Common myeloid progenitor, CD34-positive (primary cell): ENCODE results near the gene SMAD1.

Source experiments
- CTCF ChIA-PET: fragments of 350-600 bp; sonication (Branson Sonifier 250); formaldehyde crosslinking; loops from one replicate; lab custom pipeline; 2021; ENCODE audit warnings: antibody characterized with exemption; lab: Charles Lee
- POLR2A ChIA-PET: fragments of 350-600 bp; sonication (Branson Sonifier 250); formaldehyde crosslinking; loops from one replicate; lab custom pipeline; 2021; ENCODE audit warnings: antibody characterized with exemption; lab: Charles Lee
- DNase-seq, 3 donors: peaks; one replicate each; pipeline versions ENCODE4 v3.0.0 to v3.0.0-alpha.2; 2013
- H3K27ac ChIP-seq, 2 experiments: 1 replicate in 1 of 2; 2 replicates in 1 of 2; pipeline ENCODE4 v1.7.0; 2013; ENCODE audit warnings: inconsistent platforms in 2 of 2, low read length in 2 of 2, mild to moderate bottlenecking in 2 of 2, low read depth in 1 of 2, moderate library complexity in 1 of 2; ENCODE audit not compliant: severe bottlenecking in 2 of 2, insufficient read depth in 1 of 2, poor library complexity in 1 of 2
- H3K27me3 ChIP-seq, 5 experiments: replicated peaks in 2 of 5; 1 replicate in 3 of 5; 2 replicates in 2 of 5; pipeline versions ENCODE4 v1.6.1 to v1.7.0; 2013; ENCODE audit warnings: low read length in 4 of 5, mild to moderate bottlenecking in 2 of 5, moderate library complexity in 2 of 5, inconsistent platforms in 1 of 5; ENCODE audit not compliant: insufficient read depth in 5 of 5, control insufficient read depth in 4 of 5
- H3K36me3 ChIP-seq, 4 experiments: 1 replicate in 2 of 4; 2 replicates in 2 of 4; pipeline versions ENCODE4 v1.6.1 to v1.7.0; 2013; ENCODE audit warnings: low read length in 3 of 4, control low read depth in 1 of 4, mild to moderate bottlenecking in 1 of 4; ENCODE audit not compliant: control insufficient read depth in 4 of 4, insufficient read depth in 4 of 4
- H3K4me1 ChIP-seq, 4 experiments: 1 replicate in 3 of 4; 2 replicates in 1 of 4; pipeline versions ENCODE4 v1.6.1 to v1.7.1; 2013; ENCODE audit warnings: low read length in 3 of 4, mild to moderate bottlenecking in 3 of 4, control low read depth in 1 of 4, inconsistent platforms in 1 of 4, moderate library complexity in 1 of 4; ENCODE audit not compliant: control insufficient read depth in 4 of 4, insufficient read depth in 4 of 4; ENCODE audit errors: control extremely low read depth in 1 of 4
- H3K4me3 ChIP-seq, 7 experiments: 1 replicate in 4 of 7; 2 replicates in 3 of 7; pipeline versions ENCODE4 v1.5.1 to v1.7.0; 2013; ENCODE audit warnings: mild to moderate bottlenecking in 7 of 7, low read length in 6 of 7, moderate library complexity in 6 of 7, inconsistent platforms in 2 of 7, low read depth in 2 of 7, control low read depth in 1 of 7; ENCODE audit not compliant: insufficient read depth in 4 of 7, control insufficient read depth in 1 of 7; ENCODE audit errors: extremely low read depth in 1 of 7
- H3K9me3 ChIP-seq, 5 experiments: 1 replicate in 4 of 5; 2 replicates in 1 of 5; pipeline versions ENCODE4 v1.6.1 to v1.7.1; 2013; ENCODE audit warnings: low read length in 4 of 5, mild to moderate bottlenecking in 2 of 5, inconsistent platforms in 1 of 5, low read depth in 1 of 5, moderate library complexity in 1 of 5; ENCODE audit not compliant: control insufficient read depth in 4 of 5, insufficient read depth in 2 of 5; ENCODE audit errors: control extremely low read depth in 1 of 5
- WGBS: methylation state at CpG from one replicate; pipeline ENCODE4 v1.1.5; 2013; ENCODE audit not compliant: insufficient coverage; 5-methylcytosine and 5-hydroxymethylcytosine counted together

SMAD1 gene

DNA sequence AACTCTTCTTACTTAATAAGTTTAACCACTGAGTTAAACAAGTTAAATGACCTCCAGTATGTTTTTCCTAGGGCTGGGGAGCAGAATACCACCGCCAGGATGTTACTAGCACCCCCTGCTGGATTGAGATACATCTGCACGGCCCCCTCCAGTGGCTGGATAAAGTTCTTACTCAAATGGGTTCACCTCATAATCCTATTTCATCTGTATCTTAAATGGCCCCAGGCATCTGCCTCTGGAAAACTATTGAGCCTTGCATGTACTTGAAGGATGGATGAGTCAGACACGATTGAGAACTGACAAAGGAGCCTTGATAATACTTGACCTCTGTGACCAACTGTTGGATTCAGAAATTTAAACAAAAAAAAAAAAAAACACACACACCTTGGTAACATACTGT lies 76.1 kb downstream of the SMAD1 start:
- peak; percentile 74 to 88 (median 84) for DNase-seq
- peaks cover 3 to 27% (median 17%) of the 10 kb centered on the region in 4 experiments for H3K36me3 ChIP-seq
- WGBS = 30% methylated on average over 2 of the region's 3 CpGs
- ChIA-PET CTCF (interaction anchor here (0.6 to 3.0 kb wide), 22 partner anchors 10 to 402 kb away, joined by 3 to 19 read pairs (median 4); no protein-coding TSS in a partner anchor), POLR2A (no interaction called here)
- H3K27ac ChIP-seq = no peak overlapping the region
- no peaks in the 10 kb centered on the region for H3K9me3 ChIP-seq
- no peaks in the 10 kb centered on the region for H3K27me3 ChIP-seq
- H3K4me1 ChIP-seq = peaks cover 0 to 4% (median 1%) of the 10 kb centered on the region in 4 experiments
- no peak overlapping the region for H3K4me3 ChIP-seq

DNA sequence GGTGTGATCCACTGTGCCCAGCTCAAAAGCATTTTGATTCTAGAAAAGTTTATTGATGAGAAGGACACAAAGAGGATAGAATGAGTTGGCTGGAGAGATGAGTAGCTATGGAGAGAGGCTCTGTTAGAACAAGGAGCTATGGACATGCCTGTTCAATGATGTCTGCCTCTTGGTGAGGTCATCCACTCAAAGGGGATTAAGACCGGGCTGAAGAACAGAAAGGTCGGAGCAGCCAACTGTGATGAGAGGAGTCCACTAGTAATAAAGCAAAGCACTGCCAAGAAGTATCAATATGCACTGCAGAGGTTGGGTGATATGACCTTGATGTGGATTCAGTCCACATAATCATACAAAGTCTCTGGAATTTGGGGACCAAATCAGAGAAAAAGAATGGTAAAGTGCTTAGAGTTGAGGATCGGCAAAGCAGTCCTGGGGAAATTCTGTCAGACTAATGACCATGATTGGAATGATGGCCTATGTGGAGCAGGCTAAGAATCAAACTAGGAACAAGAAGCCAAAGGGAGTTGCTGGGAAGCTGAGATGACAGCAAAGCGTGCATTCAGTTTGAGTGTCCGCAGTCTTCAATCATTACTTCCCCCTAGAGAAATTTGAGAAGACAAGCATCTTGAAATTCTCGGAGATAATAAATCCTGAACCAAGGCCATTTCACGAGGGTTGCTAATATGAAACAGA lies 81.8 kb downstream of the SMAD1 start:
- Histone ChIP-seq H3K4me3 (no peak overlapping the region), H3K9me3 (peaks cover 0 to 5% (median 0%) of the 10 kb centered on the region in 5 experiments), H3K27ac (no peak overlapping the region), H3K27me3 (no peaks in the 10 kb centered on the region), H3K4me1 (no peaks in the 10 kb centered on the region), H3K36me3 (peaks cover 0 to 9% (median 4%) of the 10 kb centered on the region in 4 experiments)
- CTCF ChIA-PET = interaction anchor here (1.1 kb wide), 1 partner anchor 48 kb away, joined by 3 read pairs; no protein-coding TSS in a partner anchor
- DNase-seq = no peak
- WGBS = 96% methylated on average over 5 of the region's 7 CpGs
- POLR2A ChIA-PET = no interaction called here

DNA sequence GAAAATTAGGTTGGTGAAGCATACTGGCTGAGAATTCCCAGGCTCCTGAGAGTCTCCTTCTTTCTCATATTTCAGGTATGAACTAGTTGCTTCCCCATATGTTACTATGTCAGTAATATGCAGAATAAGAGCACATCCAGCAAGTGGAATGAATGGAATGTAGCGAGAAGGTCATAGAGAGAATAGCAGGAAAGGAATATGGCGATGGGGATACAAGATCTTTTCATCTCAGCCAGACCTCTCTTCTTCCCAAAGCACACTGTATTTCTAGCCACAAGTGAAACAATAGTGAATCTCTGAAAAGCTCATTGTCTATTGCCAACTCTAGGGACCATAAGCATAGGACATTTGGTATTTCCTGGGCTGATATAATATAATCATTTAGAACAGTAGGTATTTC lies 82.9 kb downstream of the SMAD1 start:
- Histone ChIP-seq H3K36me3 (peaks cover 0 to 5% (median 1%) of the 10 kb centered on the region in 4 experiments), H3K27ac (no peak overlapping the region), H3K4me3 (no peak overlapping the region), H3K4me1 (no peaks in the 10 kb centered on the region), H3K27me3 (no peaks in the 10 kb centered on the region), H3K9me3 (peaks cover 0 to 5% (median 0%) of the 10 kb centered on the region in 5 experiments)
- DNase-seq = no peak
- ChIA-PET POLR2A (no interaction called here), CTCF (interaction anchor here (1.1 kb wide), 1 partner anchor 47 kb away, joined by 3 read pairs; no protein-coding TSS in a partner anchor)
- no CpG with 5 or more reads among the region's 2 CpGs for WGBS

DNA sequence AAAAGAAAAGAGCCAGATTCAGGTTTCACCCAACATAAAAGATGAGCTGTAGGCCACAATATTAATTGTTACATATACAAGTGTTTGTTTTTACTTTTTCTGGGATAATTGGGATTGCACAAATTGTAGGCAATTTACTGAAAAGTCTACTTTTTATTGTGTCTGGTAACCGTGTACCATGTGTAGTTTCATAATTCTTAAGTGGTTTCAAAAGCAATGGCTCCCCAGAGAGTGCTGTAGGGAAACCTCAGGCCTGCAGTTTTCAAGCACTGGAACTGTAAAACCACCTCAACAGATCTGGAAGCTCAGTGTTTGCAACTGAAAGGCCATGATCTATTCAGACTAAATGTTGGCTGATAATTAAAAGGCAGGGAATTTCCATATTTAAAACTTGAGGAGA lies 83.7 kb downstream of the SMAD1 start:
- 80% methylated on average over 1 of the region's 1 CpG for WGBS
- peaks cover 0 to 5% (median 0%) of the 10 kb centered on the region in 5 experiments for H3K9me3 ChIP-seq
- no peaks in the 10 kb centered on the region for H3K27me3 ChIP-seq
- no peaks in the 10 kb centered on the region for H3K4me1 ChIP-seq
- CTCF ChIA-PET = interaction anchor here (1.1 kb wide), 1 partner anchor 20 kb away, joined by 5 read pairs; no protein-coding TSS in a partner anchor
- POLR2A ChIA-PET = interaction anchor here (0.6 kb wide), 1 partner anchor 56 kb away, joined by 3 read pairs; no protein-coding TSS in a partner anchor
- H3K4me3 ChIP-seq = no peak overlapping the region
- H3K27ac ChIP-seq = no peak overlapping the region
- no peaks in the 10 kb centered on the region for H3K36me3 ChIP-seq
- no peak for DNase-seq

DNA sequence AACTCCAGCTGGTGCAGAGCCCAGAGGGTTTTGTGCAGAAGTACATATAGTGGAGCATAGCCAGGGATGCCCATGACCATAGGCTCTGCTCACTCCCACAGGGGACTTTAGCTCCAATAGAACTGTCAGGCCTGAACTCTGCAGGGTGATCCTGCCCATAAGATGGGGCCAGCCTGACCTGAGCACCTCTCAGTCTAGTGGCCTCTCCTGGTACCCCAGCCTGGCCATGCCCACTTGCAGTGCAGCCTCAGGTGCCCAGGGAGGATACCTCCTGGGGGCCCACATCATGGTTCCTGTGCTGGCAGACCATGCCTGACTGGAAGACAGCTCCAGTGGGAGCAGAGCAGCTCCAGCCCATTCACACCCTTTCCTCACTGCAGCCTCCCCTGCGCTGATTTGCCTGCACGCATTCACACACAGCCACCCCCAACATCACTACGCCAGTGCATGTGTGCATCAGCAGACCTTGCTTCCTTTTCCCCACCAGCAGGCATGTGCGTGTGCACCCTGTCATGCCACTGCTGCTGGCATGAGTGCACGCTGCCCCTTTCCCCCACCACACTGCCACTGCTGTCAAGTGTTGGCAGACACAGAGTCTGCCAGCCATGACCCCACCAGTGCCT lies 84.5 kb downstream of the SMAD1 start:
- no peak overlapping the region for H3K4me3 ChIP-seq
- ChIA-PET POLR2A (interaction anchor here (0.6 kb wide), 1 partner anchor 55 kb away, joined by 3 read pairs; no protein-coding TSS in a partner anchor), CTCF (interaction anchor here (1.1 kb wide), 1 partner anchor 21 kb away, joined by 5 read pairs; no protein-coding TSS in a partner anchor)
- no peaks in the 10 kb centered on the region for H3K27me3 ChIP-seq
- H3K9me3 ChIP-seq = peaks cover 0 to 5% (median 0%) of the 10 kb centered on the region in 5 experiments
- no peaks in the 10 kb centered on the region for H3K36me3 ChIP-seq
- 98% methylated on average over 5 of the region's 5 CpGs for WGBS
- no peak for DNase-seq
- H3K27ac ChIP-seq = no peak overlapping the region
- no peaks in the 10 kb centered on the region for H3K4me1 ChIP-seq

DNA sequence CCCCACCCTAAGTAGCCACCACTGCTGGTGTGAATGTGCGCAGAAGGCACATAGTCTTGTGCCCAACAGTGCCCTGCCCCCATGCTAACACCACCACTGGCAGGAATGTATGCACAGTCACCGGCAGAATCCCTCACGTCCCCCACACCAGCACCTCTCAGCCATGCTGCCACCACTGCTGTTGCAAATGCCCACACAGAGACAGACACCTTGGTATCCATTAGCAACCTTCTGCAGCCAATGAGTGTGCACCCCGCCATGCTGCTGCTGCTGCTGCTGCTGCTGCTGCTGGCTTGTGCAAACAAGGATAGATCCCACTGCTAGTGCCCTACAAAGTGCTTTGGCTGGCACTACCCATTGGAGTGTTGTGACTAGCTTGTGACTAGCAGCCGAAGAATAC lies 85.1 kb downstream of the SMAD1 start:
- no peak for DNase-seq
- CTCF ChIA-PET = no interaction called here
- WGBS = 97% methylated on average over 5 of the region's 5 CpGs
- Histone ChIP-seq H3K4me3 (no peak overlapping the region), H3K27ac (no peak overlapping the region), H3K4me1 (no peaks in the 10 kb centered on the region), H3K27me3 (no peaks in the 10 kb centered on the region), H3K36me3 (no peaks in the 10 kb centered on the region), H3K9me3 (peaks cover 0 to 5% (median 0%) of the 10 kb centered on the region in 5 experiments)
- POLR2A ChIA-PET = no interaction called here

DNA sequence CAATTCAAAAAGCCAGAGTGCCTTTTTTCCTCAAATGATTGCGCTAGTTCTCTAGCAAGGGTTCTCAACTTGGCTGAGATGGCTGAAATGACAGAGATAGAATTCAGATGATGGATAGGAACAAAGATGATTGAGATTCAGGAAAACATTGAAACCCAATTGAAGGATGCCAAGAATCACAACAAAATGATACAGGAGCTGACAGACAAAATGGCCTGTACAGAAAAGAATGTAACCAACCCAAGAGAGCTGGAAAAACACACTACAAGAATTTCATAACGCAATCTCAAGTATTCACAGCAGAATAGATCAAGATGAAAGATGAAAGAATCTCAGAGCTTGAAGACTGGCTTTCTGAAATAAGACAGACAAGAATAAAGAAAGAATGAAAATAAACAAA lies 85.9 kb downstream of the SMAD1 start:
- Histone ChIP-seq H3K4me3 (no peak overlapping the region), H3K9me3 (peaks cover 0 to 5% (median 2%) of the 10 kb centered on the region in 5 experiments), H3K4me1 (no peaks in the 10 kb centered on the region), H3K27ac (no peak overlapping the region), H3K27me3 (no peaks in the 10 kb centered on the region), H3K36me3 (no peaks in the 10 kb centered on the region)
- WGBS = 100% methylated on average over 1 of the region's 2 CpGs
- CTCF ChIA-PET = no interaction called here
- POLR2A ChIA-PET = no interaction called here
- no peak for DNase-seq
